PC-9 (cell line): ENCODE results near the gene CDH13.

Source experiments
- EZH2 ChIP-seq: fragments of 200-600 bp; sonication (generic); IDR thresholded peaks from 2 replicates; pipeline ENCODE4 v1.8.0; 2017; ENCODE audit warnings: antibody characterized with exemption, low read depth
- TF ChIP-seq, protein P1 (sequence below): fragments of 200-600 bp; sonication (generic); conservative IDR thresholded peaks from 2 replicates; pipeline ENCODE4 v1.6.1; 2017; ENCODE audit warnings: mixed run types, antibody characterized with exemption, mild to moderate bottlenecking, moderate library complexity

DNA sequence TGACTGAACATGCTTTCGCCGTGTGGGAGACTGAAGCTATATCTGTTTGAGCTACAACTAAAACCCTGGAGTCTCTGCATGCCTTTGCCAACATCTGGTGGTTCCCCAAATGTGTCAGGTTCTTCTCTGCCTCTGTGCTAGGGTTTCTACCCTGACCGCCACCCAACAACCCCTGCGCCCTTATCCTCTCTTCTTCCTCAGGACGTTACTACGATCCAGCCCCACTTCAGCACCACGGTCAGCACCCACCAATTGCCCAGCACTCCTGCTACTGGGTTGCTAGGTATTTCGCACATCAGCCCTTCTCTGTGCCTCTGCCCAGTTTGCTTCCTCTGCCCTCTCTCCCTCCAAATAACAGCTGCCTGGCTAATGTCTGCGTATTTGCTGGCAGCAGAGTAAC lies 1074.7 kb downstream of the CDH13 start:
- TF ChIP-seq, protein P1, sequence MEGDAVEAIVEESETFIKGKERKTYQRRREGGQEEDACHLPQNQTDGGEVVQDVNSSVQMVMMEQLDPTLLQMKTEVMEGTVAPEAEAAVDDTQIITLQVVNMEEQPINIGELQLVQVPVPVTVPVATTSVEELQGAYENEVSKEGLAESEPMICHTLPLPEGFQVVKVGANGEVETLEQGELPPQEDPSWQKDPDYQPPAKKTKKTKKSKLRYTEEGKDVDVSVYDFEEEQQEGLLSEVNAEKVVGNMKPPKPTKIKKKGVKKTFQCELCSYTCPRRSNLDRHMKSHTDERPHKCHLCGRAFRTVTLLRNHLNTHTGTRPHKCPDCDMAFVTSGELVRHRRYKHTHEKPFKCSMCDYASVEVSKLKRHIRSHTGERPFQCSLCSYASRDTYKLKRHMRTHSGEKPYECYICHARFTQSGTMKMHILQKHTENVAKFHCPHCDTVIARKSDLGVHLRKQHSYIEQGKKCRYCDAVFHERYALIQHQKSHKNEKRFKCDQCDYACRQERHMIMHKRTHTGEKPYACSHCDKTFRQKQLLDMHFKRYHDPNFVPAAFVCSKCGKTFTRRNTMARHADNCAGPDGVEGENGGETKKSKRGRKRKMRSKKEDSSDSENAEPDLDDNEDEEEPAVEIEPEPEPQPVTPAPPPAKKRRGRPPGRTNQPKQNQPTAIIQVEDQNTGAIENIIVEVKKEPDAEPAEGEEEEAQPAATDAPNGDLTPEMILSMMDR: no peak
- no peak for TF ChIP-seq EZH2
